Chondrocyte (in vitro differentiated cells): ENCODE measurements around the gene MYH14. TPM values are rescaled to one million over a fixed set of nuclear protein-coding genes. Genes with fewer than 3 reads are reported as not detected.

Experiments used
- DNase-seq: peaks from one replicate; pipeline ENCODE4 v3.0.0; 2021; ENCODE audit warnings: mixed read lengths, low spot score
- H3K27ac Mint-ChIP-seq: one replicate; pipeline ENCODE4 v1.8.0; 2021; ENCODE audit warnings: mild to moderate bottlenecking, moderate library complexity, mixed read lengths; ENCODE audit not compliant: unreplicated experiment
- H3K27me3 Mint-ChIP-seq: 2 replicates; pipeline ENCODE4 v1.8.0; 2021; ENCODE audit warnings: low read depth, mixed read lengths
- H3K36me3 Mint-ChIP-seq: 2 replicates; pipeline ENCODE4 v1.8.0; 2021; ENCODE audit warnings: low read depth, mixed read lengths
- H3K4me1 Mint-ChIP-seq: 2 replicates; pipeline ENCODE4 v1.8.0; 2021; ENCODE audit warnings: low read depth, mild to moderate bottlenecking, mixed read lengths
- H3K4me3 Mint-ChIP-seq: one replicate; pipeline ENCODE4 v1.8.0; 2021; ENCODE audit warnings: mild to moderate bottlenecking, moderate library complexity, mixed read lengths; ENCODE audit not compliant: unreplicated experiment
- H3K9me3 Mint-ChIP-seq: 2 replicates; pipeline ENCODE4 v1.8.0; 2021; ENCODE audit warnings: low read depth, mixed read lengths
- CTCF ChIP-seq: fragments of 200-600 bp; sonication (generic); IDR thresholded peaks from 2 replicates; pipeline ENCODE4 v1.5.0; 2021; ENCODE audit warnings: antibody characterized with exemption, mild to moderate bottlenecking, moderate library complexity
- total RNA-seq: library from RNA; stranded (reverse); gene quantifications from 3 replicates; pipeline ENCODE4 v1.2.1, GENCODE V29; 2021

MYH14 gene
- total RNA-seq, 1 donor from 2014 or later = 10.2 TPM

GRCh38 chr19:50198431-50199258, 4.8 kb upstream of the MYH14 start:
- Mint-ChIP-seq H3K36me3 (no peaks in the 10 kb centered on the region), H3K4me3 (no peak overlapping the region), H3K27me3 (peaks cover 18% of the 10 kb centered on the region), H3K9me3 (no peaks in the 10 kb centered on the region), H3K27ac (peak overlapping the region; percentile 37), H3K4me1 (peaks cover 8% of the 10 kb centered on the region)
- no peak for DNase-seq
- TF ChIP-seq CTCF = no peak

GRCh38 chr19:50199259-50199555, 4.2 kb upstream of the MYH14 start:
- Mint-ChIP-seq H3K36me3 (no peaks in the 10 kb centered on the region), H3K27me3 (peaks cover 18% of the 10 kb centered on the region), H3K4me3 (no peak overlapping the region), H3K9me3 (no peaks in the 10 kb centered on the region), H3K27ac (peak overlapping the region; percentile 37), H3K4me1 (peaks cover 11% of the 10 kb centered on the region)
- TF ChIP-seq CTCF = no peak
- DNase-seq = no peak

GRCh38 chr19:50202386-50202785, 1.0 kb upstream of the MYH14 start:
- Mint-ChIP-seq H3K27me3 (peaks cover 26% of the 10 kb centered on the region), H3K27ac (no peak overlapping the region), H3K4me1 (peaks cover 11% of the 10 kb centered on the region), H3K9me3 (no peaks in the 10 kb centered on the region), H3K36me3 (peaks cover 1% of the 10 kb centered on the region), H3K4me3 (no peak overlapping the region)
- DNase-seq = peak; percentile 12
- TF ChIP-seq CTCF = no peak

GRCh38 chr19:50202962-50203280, 501 bp upstream of the MYH14 start:
- DNase-seq = no peak
- Mint-ChIP-seq H3K4me3 (peak overlapping the region; percentile 44), H3K4me1 (peaks cover 11% of the 10 kb centered on the region), H3K9me3 (no peaks in the 10 kb centered on the region), H3K36me3 (peaks cover 1% of the 10 kb centered on the region), H3K27me3 (peaks cover 26% of the 10 kb centered on the region), H3K27ac (no peak overlapping the region)
- no peak for TF ChIP-seq CTCF

- no peaks in the 10 kb centered on the region for H3K9me3 Mint-ChIP-seq
- peaks cover 26% of the 10 kb centered on the region for H3K27me3 Mint-ChIP-seq
- H3K4me1 Mint-ChIP-seq = peaks cover 5% of the 10 kb centered on the region
- no peak overlapping the region for H3K27ac Mint-ChIP-seq
- H3K36me3 Mint-ChIP-seq = peaks cover 1% of the 10 kb centered on the region
- TF ChIP-seq CTCF = no peak
- peak overlapping the region; percentile 61 for H3K4me3 Mint-ChIP-seq
- DNase-seq = peak; percentile 13
These were observed 633 bp downstream of the MYH14 start for GRCh38 chr19:50204081-50204428.
